RWPE1 (cell line): ENCODE measurements around the gene BMP7.
A peak's percentile ranks its signal among the peaks of the same experiment; 100 is the strongest.

Experiments used
- CTCF ChIA-PET: fragments of 350-600 bp; sonication (Branson Sonifier 250); formaldehyde crosslinking; extraction: SDS; loops from one replicate; lab custom pipeline; 2021; lab: Yijun Ruan, JAX
- POLR2A ChIA-PET: fragments of 400-600 bp; formaldehyde crosslinking; extraction: SDS; loops from one replicate; lab custom pipeline; 2020; ENCODE audit warnings: antibody characterized with exemption; ENCODE audit not compliant: low non-redundant PET; lab: Yijun Ruan, JAX
- DNase-seq: peaks from one replicate; pipeline ENCODE4 v3.0.0; 2012; ENCODE audit warnings: low spot score
- H3K27ac ChIP-seq: fragments of 450-650 bp; 2 replicates; pipeline ENCODE4 v1.5.1; 2017
- CTCF ChIP-seq: fragments of 450-650 bp; conservative IDR thresholded peaks from 2 replicates; pipeline ENCODE4 v1.5.1; 2017; ENCODE audit warnings: low read depth, mild to moderate bottlenecking

BMP7 gene

DNA sequence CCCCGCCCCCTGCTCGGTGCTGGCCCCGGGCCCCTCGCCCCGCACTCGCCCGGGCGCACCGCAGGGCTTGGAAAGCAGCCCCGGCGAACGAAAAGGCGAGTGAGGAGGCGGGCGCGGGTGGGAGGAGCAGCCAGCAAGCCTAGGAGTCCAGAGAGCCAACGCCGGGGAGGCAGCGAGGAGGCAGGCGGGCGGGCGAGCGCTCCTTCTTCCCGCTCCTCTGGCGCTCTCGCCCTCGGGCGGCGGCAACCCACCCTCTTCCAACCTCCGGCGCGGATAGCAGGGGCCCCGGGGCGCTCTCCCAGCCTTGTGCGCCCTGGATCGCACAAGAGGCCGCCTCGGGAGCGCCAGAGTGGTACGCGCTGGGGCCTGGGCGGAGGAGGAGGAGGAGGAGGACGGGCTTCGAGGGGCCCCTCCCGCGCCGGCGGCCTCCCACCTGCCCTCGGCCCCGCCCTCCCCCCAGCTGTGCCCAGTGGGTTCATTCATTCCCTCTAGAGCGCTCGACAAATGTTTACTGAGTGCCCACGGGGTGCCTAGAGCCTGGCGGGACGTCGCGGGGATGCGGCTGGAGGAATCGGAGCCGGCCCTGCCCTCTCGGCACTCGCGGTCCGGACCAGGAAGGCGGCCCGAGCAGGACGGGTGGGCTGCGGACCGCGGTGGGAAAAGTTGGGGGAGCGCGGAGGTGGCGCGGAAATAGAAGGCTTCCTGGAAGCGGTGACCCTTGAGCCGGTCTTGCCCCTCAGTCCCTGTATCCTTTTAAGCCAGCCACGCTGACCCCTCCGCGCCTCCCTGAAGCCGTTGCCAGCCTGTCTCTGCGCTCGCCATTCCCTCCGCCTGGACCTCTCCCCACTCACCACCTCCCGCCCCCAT is at the start of gene BMP7:
Gene BMP7 (minus strand): TSS at position 351 of the 867 bp plus-strand sequence. CDS start 519 bp downstream, outside the sequence.
- TF ChIP-seq CTCF, result no peak
- ChIA-PET CTCF (interaction anchor here (0.7 to 1.3 kb wide), 3 partner anchors 51 to 195 kb away, joined by 3 to 13 read pairs (median 3); no protein-coding TSS in a partner anchor), POLR2A (interaction anchor here (0.6 kb wide), 1 partner anchor 980 kb away, joined by 7 read pairs; no protein-coding TSS in a partner anchor)
- DNase-seq, result no peak
- no peak within 1 kb of the TSS for H3K27ac ChIP-seq

GRCh38 chr20:57315976-57316480 is 49.6 kb upstream of the BMP7 start:
- H3K27ac ChIP-seq, result no peak overlapping the region
- ChIA-PET POLR2A (no interaction called here), CTCF (interaction anchor here (0.6 to 1.7 kb wide), 3 partner anchors 115 to 226 kb away, joined by 3 to 5 read pairs (median 3); no protein-coding TSS in a partner anchor)
- DNase-seq, result no peak
- no peak for TF ChIP-seq CTCF

- peak overlapping the region; percentile 31 for H3K27ac ChIP-seq
- CTCF ChIA-PET, result interaction anchor here (1.7 kb wide), 1 partner anchor 225 kb away, joined by 5 read pairs; no protein-coding TSS in a partner anchor
- POLR2A ChIA-PET, result no interaction called here
- no peak for DNase-seq
- no peak for TF ChIP-seq CTCF
These were observed 48.9 kb upstream of the BMP7 start for GRCh38 chr20:57315083-57315975.

GRCh38 chr20:57313951-57314350 is 47.5 kb upstream of the BMP7 start:
- no peak for TF ChIP-seq CTCF
- ChIA-PET CTCF (interaction anchor here (0.5 to 1.7 kb wide), 3 partner anchors 22 to 224 kb away, joined by 3 to 5 read pairs (median 3); no protein-coding TSS in a partner anchor), POLR2A (no interaction called here)
- no peak overlapping the region for H3K27ac ChIP-seq
- DNase-seq, result no peak

GRCh38 chr20:57313230-57313629 is 46.8 kb upstream of the BMP7 start:
- no peak for DNase-seq
- TF ChIP-seq CTCF, result no peak
- POLR2A ChIA-PET, result no interaction called here
- H3K27ac ChIP-seq, result no peak overlapping the region
- CTCF ChIA-PET, result no interaction called here
